ENCODE measurements around the gene RMDN3.

RMDN3 gene

GRCh38 chr15:40746916-40747418, 8.1 kb downstream of the RMDN3 start:
- Histone ChIP-seq H3K9ac (ENCODE audit: low read depth, low read length) (no peak overlapping the region), H3K36me3 (ENCODE audit: control insufficient read depth, insufficient read depth, low read length) (peaks cover 59% of the 10 kb centered on the region), H3K9me3 (ENCODE audit: control insufficient read depth, insufficient read depth, low read length) (no peaks in the 10 kb centered on the region), H3K4me3 (ENCODE audit: low read depth, low read length) (no peak overlapping the region), H3K4me1 (ENCODE audit: control insufficient read depth, insufficient read depth, low read length) (no peaks in the 10 kb centered on the region), H3K27me3 (ENCODE audit: control insufficient read depth, insufficient read depth, low read length) (no peaks in the 10 kb centered on the region), H3K27ac (ENCODE audit: low read depth, low read length) (no peak overlapping the region)

- Histone ChIP-seq H3K4me1 (ENCODE audit: control insufficient read depth, insufficient read depth, low read length) (peaks cover 11% of the 10 kb centered on the region), H3K27ac (ENCODE audit: low read depth, low read length) (no peak overlapping the region), H3K4me3 (ENCODE audit: low read depth, low read length) (no peak overlapping the region), H3K27me3 (ENCODE audit: control insufficient read depth, insufficient read depth, low read length) (no peaks in the 10 kb centered on the region), H3K36me3 (ENCODE audit: control insufficient read depth, insufficient read depth, low read length) (peaks cover 47% of the 10 kb centered on the region), H3K9me3 (ENCODE audit: control insufficient read depth, insufficient read depth, low read length) (no peaks in the 10 kb centered on the region), H3K9ac (ENCODE audit: low read depth, low read length) (no peak overlapping the region)
Observed at GRCh38 chr15:40744815-40745152, 10.3 kb downstream of the RMDN3 start.

GRCh38 chr15:40743921-40744814, 10.9 kb downstream of the RMDN3 start:
- H3K4me1 ChIP-seq (ENCODE audit: control insufficient read depth, insufficient read depth, low read length), result peaks cover 17% of the 10 kb centered on the region
- no peak overlapping the region for H3K9ac ChIP-seq (ENCODE audit: low read depth, low read length)
- no peaks in the 10 kb centered on the region for H3K27me3 ChIP-seq (ENCODE audit: control insufficient read depth, insufficient read depth, low read length)
- peaks cover 41% of the 10 kb centered on the region for H3K36me3 ChIP-seq (ENCODE audit: control insufficient read depth, insufficient read depth, low read length)
- H3K4me3 ChIP-seq (ENCODE audit: low read depth, low read length), result no peak overlapping the region
- no peak overlapping the region for H3K27ac ChIP-seq (ENCODE audit: low read depth, low read length)
- H3K9me3 ChIP-seq (ENCODE audit: control insufficient read depth, insufficient read depth, low read length), result no peaks in the 10 kb centered on the region

GRCh38 chr15:40743485-40743901, 11.6 kb downstream of the RMDN3 start:
- peaks cover 42% of the 10 kb centered on the region for H3K36me3 ChIP-seq (ENCODE audit: control insufficient read depth, insufficient read depth, low read length)
- H3K9ac ChIP-seq (ENCODE audit: low read depth, low read length), result no peak overlapping the region

GRCh38 chr15:40739854-40740253, 15.2 kb downstream of the RMDN3 start:
- Histone ChIP-seq H3K27ac (ENCODE audit: low read depth, low read length) (peak overlapping the region; percentile 78), H3K4me1 (ENCODE audit: control insufficient read depth, insufficient read depth, low read length) (peaks cover 27% of the 10 kb centered on the region), H3K4me3 (ENCODE audit: low read depth, low read length) (no peak overlapping the region), H3K9ac (ENCODE audit: low read depth, low read length) (no peak overlapping the region), H3K9me3 (ENCODE audit: control insufficient read depth, insufficient read depth, low read length) (no peaks in the 10 kb centered on the region), H3K27me3 (ENCODE audit: control insufficient read depth, insufficient read depth, low read length) (no peaks in the 10 kb centered on the region), H3K36me3 (ENCODE audit: control insufficient read depth, insufficient read depth, low read length) (peaks cover 71% of the 10 kb centered on the region)

More at GRCh38 chr15:40743485-40743901, 11.6 kb downstream of the RMDN3 start:
- H3K27me3 ChIP-seq (ENCODE audit: control insufficient read depth, insufficient read depth, low read length), result no peaks in the 10 kb centered on the region
- H3K4me3 ChIP-seq (ENCODE audit: low read depth, low read length), result no peak overlapping the region
- peaks cover 23% of the 10 kb centered on the region for H3K4me1 ChIP-seq (ENCODE audit: control insufficient read depth, insufficient read depth, low read length)
- H3K9me3 ChIP-seq (ENCODE audit: control insufficient read depth, insufficient read depth, low read length), result no peaks in the 10 kb centered on the region
- H3K27ac ChIP-seq (ENCODE audit: low read depth, low read length), result no peak overlapping the region

GRCh38 chr15:40739047-40739446, 16.0 kb downstream of the RMDN3 start:
- no peaks in the 10 kb centered on the region for H3K9me3 ChIP-seq (ENCODE audit: control insufficient read depth, insufficient read depth, low read length)
- H3K9ac ChIP-seq (ENCODE audit: low read depth, low read length), result no peak overlapping the region
- peak overlapping the region; percentile 83 for H3K27ac ChIP-seq (ENCODE audit: low read depth, low read length)
- H3K4me1 ChIP-seq (ENCODE audit: control insufficient read depth, insufficient read depth, low read length), result peaks cover 27% of the 10 kb centered on the region
- peak overlapping the region; percentile 9; the same call in 1 of the 2 replicates for H3K4me3 ChIP-seq (ENCODE audit: low read depth, low read length)
- H3K36me3 ChIP-seq (ENCODE audit: control insufficient read depth, insufficient read depth, low read length), result peaks cover 72% of the 10 kb centered on the region
- no peaks in the 10 kb centered on the region for H3K27me3 ChIP-seq (ENCODE audit: control insufficient read depth, insufficient read depth, low read length)

GRCh38 chr15:40737048-40737447, 18.0 kb downstream of the RMDN3 start:
- Histone ChIP-seq H3K4me3 (ENCODE audit: low read depth, low read length) (no peak overlapping the region), H3K27ac (ENCODE audit: low read depth, low read length) (peak overlapping the region; percentile 17), H3K4me1 (ENCODE audit: control insufficient read depth, insufficient read depth, low read length) (peaks cover 27% of the 10 kb centered on the region), H3K9ac (ENCODE audit: low read depth, low read length) (no peak overlapping the region), H3K27me3 (ENCODE audit: control insufficient read depth, insufficient read depth, low read length) (no peaks in the 10 kb centered on the region), H3K36me3 (ENCODE audit: control insufficient read depth, insufficient read depth, low read length) (peaks cover 66% of the 10 kb centered on the region), H3K9me3 (ENCODE audit: control insufficient read depth, insufficient read depth, low read length) (no peaks in the 10 kb centered on the region)

GRCh38 chr15:40736575-40736974, 18.5 kb downstream of the RMDN3 start:
- Histone ChIP-seq H3K27me3 (ENCODE audit: control insufficient read depth, insufficient read depth, low read length) (no peaks in the 10 kb centered on the region), H3K4me3 (ENCODE audit: low read depth, low read length) (no peak overlapping the region), H3K9me3 (ENCODE audit: control insufficient read depth, insufficient read depth, low read length) (no peaks in the 10 kb centered on the region), H3K36me3 (ENCODE audit: control insufficient read depth, insufficient read depth, low read length) (peaks cover 70% of the 10 kb centered on the region), H3K4me1 (ENCODE audit: control insufficient read depth, insufficient read depth, low read length) (peaks cover 27% of the 10 kb centered on the region), H3K27ac (ENCODE audit: low read depth, low read length) (peak overlapping the region; percentile 20), H3K9ac (ENCODE audit: low read depth, low read length) (no peak overlapping the region)

- Histone ChIP-seq H3K9me3 (ENCODE audit: control insufficient read depth, insufficient read depth, low read length) (no peaks in the 10 kb centered on the region), H3K4me1 (ENCODE audit: control insufficient read depth, insufficient read depth, low read length) (no peaks in the 10 kb centered on the region), H3K27me3 (ENCODE audit: control insufficient read depth, insufficient read depth, low read length) (no peaks in the 10 kb centered on the region), H3K27ac (ENCODE audit: low read depth, low read length) (peak overlapping the region; percentile 73), H3K4me3 (ENCODE audit: low read depth, low read length) (no peak overlapping the region), H3K36me3 (ENCODE audit: control insufficient read depth, insufficient read depth, low read length) (peaks cover 68% of the 10 kb centered on the region), H3K9ac (ENCODE audit: low read depth, low read length) (no peak overlapping the region)
Observed at GRCh38 chr15:40731034-40731433, 24.0 kb downstream of the RMDN3 start.

- Histone ChIP-seq H3K27ac (ENCODE audit: low read depth, low read length) (no peak overlapping the region), H3K4me3 (ENCODE audit: low read depth, low read length) (no peak overlapping the region), H3K4me1 (ENCODE audit: control insufficient read depth, insufficient read depth, low read length) (no peaks in the 10 kb centered on the region), H3K36me3 (ENCODE audit: control insufficient read depth, insufficient read depth, low read length) (peaks cover 53% of the 10 kb centered on the region), H3K9ac (ENCODE audit: low read depth, low read length) (no peak overlapping the region), H3K9me3 (ENCODE audit: control insufficient read depth, insufficient read depth, low read length) (no peaks in the 10 kb centered on the region), H3K27me3 (ENCODE audit: control insufficient read depth, insufficient read depth, low read length) (no peaks in the 10 kb centered on the region)
Observed at GRCh38 chr15:40723919-40724318, 31.1 kb downstream of the RMDN3 start.

- Histone ChIP-seq H3K36me3 (ENCODE audit: control insufficient read depth, insufficient read depth, low read length) (peaks cover 52% of the 10 kb centered on the region), H3K27ac (ENCODE audit: low read depth, low read length) (no peak overlapping the region), H3K4me3 (ENCODE audit: low read depth, low read length) (no peak overlapping the region), H3K4me1 (ENCODE audit: control insufficient read depth, insufficient read depth, low read length) (no peaks in the 10 kb centered on the region), H3K9me3 (ENCODE audit: control insufficient read depth, insufficient read depth, low read length) (no peaks in the 10 kb centered on the region), H3K27me3 (ENCODE audit: control insufficient read depth, insufficient read depth, low read length) (no peaks in the 10 kb centered on the region), H3K9ac (ENCODE audit: low read depth, low read length) (no peak overlapping the region)
Observed at GRCh38 chr15:40722934-40723333, 32.1 kb downstream of the RMDN3 start.
